ENCODE data around the gene S1PR3.

DNA sequence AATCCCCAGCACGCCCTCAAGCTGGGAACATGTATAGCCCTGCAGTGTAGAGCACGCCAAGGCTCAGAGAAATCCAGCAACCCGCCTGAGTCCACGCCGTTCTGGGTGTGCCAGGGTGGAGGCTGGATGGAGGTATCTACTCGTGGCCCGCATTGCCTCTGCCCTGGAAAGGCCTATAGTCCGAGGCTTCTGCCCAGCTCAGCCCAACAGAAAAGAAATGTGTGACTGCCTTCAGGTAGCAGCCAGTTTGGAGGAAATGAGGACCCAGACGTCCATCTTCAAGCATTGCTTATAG, 18.2 kb downstream of the S1PR3 start:
- TF ChIP-seq FOXA1 (IDR thresholded peaks at IDR 0.05; ENCODE audit: borderline replicate concordance) (no peak), SRF (CRISPR knock-in tag; IDR thresholded peaks at IDR 0.05) (no peak)
